Stimulated activated CD4-positive, alpha-beta T cell treated with anti-CD3 and anti-CD28 coated beads, Interleukin-1b, Interleukin-23, amount 100 ng/mL, for 48 hours (primary cell): Measurements from ENCODE around the gene NOX3.

Source experiments
- DNase-seq: peaks from one replicate; pipeline ENCODE4 v3.0.0-alpha.2; 2020

Gene NOX3

DNA sequence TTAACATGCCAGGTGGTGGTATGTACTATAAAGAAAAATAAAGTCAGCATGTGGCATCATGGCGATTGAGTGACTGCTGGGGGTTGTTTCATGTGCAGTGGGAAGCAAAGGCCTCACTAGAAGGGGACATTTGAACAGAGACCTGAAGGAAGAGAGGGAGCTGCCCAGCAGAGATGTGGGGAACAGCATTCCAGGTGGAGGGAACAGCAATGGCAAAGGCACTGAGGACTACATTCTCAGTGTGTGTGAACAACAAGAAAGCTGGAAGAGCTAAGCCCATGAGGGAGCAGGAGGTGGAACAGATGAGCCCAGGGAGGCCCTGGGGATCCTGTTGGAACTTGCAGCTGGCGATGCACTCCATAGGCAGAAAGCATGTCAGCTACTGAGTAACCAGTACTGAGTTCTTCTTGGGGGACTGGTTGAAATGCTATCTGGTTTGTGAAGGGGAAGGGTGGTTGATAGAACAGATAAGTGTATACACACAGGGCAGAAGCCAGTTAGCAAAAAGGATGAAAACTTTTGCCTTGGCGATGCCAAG, 29.2 kb downstream of the NOX3 start:
- DNase-seq = no peak

DNA sequence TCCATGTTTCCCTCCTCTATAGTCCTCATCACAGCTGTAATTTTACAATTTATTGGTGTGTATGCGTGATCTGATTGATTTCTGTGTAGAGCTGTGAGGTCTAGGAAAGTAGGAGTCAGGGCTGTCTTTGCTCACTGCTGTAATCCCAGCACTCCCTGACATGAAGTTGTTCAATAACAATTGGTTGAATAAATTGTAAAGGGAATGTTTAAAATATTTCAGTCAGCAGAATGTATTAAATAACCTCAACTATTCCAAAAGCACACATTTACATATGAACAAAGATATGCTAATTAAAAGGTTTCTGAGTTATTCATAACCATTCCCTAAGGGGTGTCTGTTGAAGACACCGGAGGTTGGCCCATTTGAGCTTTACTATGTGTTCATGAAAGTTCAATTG, 31.5 kb downstream of the NOX3 start:
- DNase-seq = no peak

DNA sequence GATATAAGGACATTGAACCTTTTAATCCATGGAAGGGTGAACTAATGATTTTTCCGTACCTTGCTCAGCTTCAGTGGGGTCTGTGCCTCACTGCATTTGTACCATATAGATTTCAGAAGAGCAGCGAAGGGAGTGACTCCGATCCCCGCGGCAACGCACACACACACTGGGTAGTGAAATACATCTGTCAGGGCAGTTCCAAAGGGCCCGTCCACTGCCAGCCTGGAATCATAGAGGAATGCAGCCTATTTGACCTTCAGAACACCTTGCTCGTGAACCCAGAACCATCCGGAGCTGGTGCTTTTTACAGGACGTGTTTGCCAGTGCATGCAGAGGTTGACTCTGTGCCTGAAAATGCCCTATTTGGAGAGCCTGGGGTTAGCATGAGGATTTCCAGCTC, 33.0 kb downstream of the NOX3 start:
- DNase-seq = no peak

DNA sequence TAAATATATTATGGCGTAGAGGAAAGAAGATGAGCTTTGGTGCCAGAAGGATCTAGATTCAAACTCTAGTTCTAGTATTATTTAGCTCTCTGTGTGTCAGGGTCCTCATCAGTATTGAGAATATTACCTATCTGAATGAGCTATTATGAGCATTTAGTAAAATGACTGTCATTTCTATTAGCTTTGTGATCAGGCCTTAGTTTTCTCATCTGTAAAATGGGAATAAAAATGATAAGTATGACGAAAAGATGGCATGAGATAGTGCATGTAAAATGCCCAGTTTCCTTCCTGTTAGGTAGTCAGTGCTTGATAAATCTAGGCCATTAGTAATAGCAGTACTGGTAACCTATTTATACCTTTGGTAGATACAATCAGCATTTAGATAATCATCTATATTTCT, 35.1 kb downstream of the NOX3 start:
- no peak for DNase-seq

DNA sequence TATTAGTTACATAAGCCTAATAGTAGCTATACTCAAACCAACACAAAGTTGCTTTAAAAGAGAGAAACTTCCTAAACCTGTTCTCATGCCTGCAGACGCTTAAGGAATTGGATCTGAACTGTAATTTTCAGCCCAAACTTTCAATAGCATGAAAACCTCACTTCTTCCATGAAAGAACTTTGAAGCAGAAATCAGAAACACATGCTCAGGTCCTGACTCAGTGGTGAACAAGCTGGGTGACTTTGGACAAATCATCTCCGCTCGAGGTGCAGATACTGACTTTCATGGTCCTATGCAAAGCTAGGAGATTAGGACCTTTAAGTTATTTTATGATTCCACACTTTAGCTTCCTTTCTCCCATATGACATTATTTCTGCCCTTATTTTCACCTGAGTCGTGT, 36.5 kb downstream of the NOX3 start:
- DNase-seq = no peak

DNA sequence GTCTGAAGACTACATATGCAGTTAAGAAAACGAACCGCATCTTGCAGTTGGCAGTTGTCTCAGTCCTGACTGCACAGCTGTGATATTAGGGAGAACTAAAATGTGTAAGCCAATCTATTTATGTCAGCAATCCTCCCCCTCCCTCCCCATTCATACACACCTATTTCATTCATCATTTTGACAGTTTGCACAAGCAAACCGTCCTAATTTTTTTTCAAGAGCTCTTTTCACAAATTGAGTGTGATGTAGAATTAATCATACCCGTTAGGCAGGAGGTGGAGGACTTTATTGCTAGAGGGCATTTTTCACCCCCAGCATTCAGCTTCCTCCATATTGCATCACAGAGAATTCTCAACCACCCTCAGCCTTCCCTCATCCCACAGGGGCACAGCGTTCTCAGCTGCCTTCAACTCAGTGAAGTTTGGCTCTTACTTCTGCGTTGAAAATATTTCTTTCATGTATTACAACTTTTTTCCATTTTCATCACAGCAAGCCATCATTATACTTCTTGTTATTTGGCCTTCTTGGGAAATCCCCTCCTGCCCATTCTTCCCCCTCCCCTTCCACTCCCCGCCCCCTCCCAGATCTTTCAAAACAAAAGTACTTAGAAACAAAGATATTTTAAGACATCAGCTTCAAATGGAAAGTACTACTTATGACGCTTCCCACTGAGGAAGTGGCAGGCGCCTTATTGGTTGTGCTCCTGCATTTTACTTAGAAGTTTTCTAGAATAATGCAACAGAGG, 37.5 kb downstream of the NOX3 start:
- peak; percentile 70 for DNase-seq

DNA sequence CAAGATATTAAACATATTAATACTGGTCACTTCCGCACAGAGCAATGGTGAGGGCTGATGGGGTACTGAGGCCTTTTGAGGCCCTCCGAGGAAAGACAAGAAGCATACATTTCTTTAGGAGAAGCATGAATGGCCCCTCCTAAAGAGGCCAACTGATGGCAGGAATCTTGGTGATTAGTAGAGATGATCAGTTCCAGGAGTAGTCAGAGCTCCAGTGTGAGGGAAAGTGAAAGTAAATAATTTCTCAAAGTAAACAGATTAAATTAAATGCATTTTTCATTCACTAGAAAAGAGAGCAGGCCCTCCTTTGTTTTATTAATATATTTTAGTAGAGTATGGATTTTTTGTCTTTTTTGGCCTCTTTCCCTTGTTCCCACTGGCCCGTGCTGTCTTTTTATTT, 38.2 kb downstream of the NOX3 start:
- DNase-seq = no peak

GRCh38 chr6:155415953-155416352, 39.7 kb downstream of the NOX3 start:
- DNase-seq = no peak

DNA sequence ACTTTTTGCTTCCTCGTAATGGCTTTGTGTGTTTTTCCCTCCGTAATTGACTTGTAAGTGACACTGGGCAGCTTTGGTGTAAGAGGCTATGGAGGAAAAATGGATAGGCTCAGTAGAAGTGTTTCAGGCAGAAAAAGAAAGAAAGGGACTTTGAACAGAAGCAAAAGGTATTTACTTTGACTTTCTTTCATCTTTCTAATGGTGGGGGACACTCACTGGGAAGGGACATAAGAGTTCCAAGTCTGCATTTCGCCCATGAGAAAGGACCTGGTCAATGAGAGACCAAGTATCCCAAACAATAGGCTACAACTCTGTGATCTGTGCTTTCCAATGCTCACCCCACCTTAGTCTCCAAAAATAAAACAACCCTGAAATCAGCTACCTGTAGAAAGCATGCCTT, 41.6 kb downstream of the NOX3 start:
- no peak for DNase-seq

DNA sequence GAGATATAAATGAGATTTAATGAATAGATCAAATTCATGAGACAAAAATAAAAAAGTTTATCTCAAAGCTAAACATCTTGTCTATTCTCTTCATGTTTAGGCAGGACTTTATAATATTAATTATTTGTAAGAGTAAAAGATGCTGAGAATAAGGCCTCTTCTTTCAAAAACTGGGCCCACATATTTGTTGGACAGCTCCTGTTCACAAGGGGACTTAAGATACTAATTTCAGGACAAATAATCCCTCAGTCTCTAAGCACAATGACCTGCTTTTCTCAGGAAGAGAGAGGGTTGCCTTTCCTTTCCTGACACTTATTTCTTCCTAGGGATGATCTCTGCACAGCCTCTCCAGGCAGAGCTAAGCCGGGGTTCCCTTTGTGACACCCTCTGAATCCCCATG, 43.3 kb downstream of the NOX3 start:
- DNase-seq = no peak

GRCh38 chr6:155411154-155412052, 44.2 kb downstream of the NOX3 start:
- no peak for DNase-seq

DNA sequence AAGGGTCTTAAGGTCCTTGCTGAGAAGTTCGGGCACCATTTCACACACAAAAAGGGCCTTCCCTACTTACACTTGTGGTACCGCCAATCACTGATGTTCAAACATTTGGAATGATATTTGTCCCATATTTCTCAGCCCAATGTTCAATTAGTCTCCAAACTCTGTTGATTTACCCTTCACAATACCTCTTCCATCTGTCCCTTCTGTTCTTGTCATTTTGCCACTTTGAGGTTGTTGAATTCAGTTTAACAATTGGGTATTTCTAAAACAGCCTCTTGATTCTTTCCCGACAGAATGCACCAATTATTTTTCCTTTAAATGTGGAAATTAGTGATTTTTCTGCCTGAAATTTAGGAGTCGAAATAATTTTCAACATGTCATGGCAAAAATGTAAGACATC, 46.2 kb downstream of the NOX3 start:
- no peak for DNase-seq

DNA sequence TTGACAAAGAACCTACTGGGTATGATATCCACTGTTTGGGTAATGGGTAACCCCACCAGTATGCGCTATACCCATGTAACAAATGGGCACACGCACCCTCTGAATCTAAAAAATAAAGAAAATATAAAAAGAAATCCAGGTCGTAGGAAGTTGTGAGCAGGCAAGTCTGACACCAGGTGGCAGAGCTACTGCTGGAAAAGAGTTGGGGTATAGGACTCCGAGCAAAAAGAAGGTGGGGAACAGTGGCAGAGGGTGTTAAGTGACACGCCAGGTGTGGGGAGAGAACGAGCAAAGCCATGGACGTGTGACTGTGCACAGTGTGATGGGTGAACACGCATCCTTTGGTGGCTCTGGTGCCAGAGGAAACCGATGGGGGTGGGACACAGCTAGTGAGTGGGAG, 46.7 kb downstream of the NOX3 start:
- no peak for DNase-seq

- DNase-seq = no peak
Observed at GRCh38 chr6:155408231-155408630, 47.4 kb downstream of the NOX3 start.

- DNase-seq = no peak
Observed at GRCh38 chr6:155406801-155407200, 48.8 kb downstream of the NOX3 start.

GRCh38 chr6:155404937-155405336, 50.7 kb downstream of the NOX3 start:
- DNase-seq = no peak

DNA sequence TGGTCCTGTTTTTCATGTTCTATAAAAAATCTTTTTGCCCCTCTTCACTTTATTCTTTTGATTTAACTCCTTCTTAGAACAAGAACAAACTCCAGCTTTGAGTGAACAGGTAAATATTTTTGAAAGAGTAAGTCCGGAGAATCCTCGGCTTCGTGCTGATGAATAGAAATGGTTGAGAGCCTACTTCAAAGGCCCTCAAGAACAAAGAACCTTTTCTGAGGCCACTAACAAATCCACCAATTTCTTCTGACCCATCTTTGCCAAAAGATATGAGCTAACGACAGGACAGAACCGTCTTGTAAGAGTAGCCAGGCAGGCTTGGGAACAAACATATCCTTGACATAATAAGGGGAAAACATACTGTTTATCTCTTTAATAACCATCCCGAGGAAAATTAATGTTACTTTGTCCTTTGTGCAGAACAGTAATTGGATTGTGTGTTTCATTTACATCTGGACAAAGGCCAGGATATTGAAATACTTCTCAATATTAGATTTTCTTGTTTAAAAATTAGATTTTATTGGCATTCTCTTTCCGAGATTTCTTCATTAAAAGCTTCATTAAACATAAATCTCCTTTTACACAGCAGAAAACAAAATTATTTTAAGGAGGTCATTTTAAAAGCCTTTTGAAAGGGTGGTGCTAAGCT, 52.9 kb downstream of the NOX3 start:
- DNase-seq = no peak

GRCh38 chr6:155400654-155400965, 55.0 kb downstream of the NOX3 start:
- DNase-seq = no peak

- DNase-seq = no peak
Observed at GRCh38 chr6:155399745-155400653, 55.6 kb downstream of the NOX3 start.

DNA sequence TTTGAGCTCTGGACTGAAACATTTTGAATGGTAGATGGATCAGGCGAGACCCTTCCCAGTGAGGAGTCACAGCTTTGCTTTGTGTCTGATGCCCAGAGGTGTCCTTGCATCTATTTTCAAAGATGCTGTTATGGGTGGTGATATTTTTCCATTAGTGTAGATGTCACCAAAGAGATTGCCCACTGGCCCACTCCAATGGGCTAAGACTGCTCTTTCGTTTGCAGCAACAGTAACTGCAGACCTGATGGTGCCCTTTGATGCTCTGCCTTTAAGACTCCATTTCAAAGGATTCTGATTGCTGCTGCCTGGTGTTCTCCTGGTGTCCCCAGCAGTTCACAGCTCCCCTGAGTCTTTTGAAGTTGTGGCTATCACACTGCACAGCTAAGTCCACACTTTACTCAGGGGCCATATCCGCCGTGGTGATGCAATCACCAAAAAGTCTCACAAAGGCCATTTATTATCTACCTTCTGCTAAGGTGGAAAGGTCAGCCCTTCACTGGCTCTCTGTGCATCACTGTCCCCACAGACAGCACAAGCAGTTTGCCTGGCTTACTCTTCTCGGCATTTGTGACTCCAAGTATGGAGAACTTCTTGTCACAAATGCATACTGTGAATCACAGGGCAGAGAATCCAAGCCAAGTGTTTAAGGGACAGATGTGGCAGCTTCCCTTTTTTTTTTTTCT, 56.4 kb downstream of the NOX3 start:
- DNase-seq = no peak

GRCh38 chr6:155398701-155399061, 57.0 kb downstream of the NOX3 start:
- DNase-seq = no peak

GRCh38 chr6:155398221-155398620, 57.4 kb downstream of the NOX3 start:
- DNase-seq = no peak
